ENCODE data around the gene MARCKSL1. TPM values are rescaled to one million over a fixed set of nuclear protein-coding genes. Genes with fewer than 3 reads are reported as not detected.

Gene MARCKSL1, protein sequence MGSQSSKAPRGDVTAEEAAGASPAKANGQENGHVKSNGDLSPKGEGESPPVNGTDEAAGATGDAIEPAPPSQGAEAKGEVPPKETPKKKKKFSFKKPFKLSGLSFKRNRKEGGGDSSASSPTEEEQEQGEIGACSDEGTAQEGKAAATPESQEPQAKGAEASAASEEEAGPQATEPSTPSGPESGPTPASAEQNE
- total RNA-seq: 15.8 and 19.0 TPM in 2 replicates

DNA sequence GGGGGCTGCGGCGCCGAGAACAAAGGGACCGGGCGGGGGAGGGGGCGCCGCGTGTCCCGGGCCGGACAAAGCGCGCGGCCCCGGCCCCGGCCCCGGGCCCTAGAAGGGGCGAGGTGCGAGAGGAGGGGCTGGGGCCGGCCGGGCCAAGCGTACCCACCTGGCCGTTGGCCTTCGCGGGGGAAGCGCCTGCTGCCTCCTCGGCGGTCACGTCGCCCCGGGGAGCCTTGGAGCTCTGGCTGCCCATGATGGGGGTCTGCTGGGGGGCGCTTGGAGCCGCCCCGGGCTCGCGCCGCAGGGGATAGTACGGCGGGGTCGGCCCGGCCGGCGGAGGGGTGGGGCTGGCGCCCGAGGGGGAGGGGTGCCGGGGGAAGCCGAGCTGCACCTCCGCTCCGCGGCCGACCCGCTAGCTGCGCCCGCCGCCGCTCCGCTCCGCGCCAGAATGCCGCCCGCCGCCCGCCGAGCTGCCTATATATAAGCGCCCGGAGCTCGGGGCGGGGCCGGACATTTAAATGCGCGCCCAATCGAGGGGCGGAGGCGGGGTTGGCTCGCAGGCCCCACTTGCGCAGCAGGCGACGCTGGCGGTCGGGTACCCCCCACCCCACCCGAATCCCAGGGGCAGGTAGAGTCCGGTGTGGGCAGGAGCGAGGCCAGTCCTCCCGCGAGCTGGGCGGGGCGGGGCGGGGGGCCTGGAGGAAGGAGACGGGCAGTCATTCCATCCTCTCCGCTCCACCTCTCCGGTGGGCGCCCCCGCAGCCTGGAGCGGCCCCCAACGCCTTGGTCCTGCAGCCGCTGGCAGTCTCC, at the start of gene MARCKSL1:
Gene MARCKSL1, minus strand, starts transcription at position 444 of the 801 bp plus-strand sequence. Its CDS starts 200 bp downstream, at position 244.

DNA sequence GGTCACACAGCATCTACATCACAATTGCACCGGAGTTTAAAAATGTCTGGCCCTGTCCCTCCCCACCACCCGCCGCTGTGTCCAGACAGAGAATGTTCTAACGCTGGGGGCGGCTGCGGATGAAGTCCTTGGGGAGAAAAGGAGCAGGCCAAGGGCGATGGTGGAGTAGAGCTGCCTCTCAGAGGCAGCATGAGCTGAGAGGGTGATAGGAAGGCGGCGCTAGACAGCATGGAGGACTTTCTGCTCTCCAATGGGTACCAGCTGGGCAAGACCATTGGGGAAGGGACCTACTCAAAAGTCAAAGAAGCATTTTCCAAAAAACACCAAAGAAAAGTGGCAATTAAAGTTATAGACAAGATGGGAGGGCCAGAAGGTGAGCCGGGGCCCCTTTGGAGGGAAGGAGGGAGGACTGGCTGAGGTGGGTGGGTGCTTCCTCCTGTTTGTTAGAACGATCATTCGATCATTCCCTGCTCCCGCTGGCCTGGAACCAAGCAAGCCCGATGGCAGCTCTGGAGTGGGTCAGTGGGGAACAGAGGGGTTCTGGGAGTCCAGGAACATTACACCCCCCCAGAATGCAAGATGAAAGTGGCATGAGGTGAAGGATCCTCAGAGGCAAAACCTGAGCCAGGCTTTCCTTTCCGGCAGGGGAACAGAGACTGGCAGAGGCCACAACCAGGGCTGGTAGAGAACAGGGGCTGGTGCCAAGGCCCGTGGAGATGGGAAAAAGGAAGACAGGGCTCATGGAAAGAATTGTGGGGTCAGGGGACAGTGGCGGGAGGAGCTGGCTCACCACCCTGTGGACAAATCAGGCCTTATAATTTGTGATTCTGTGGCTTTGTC, 26.7 kb upstream of the MARCKSL1 start, which contains the start of the genes FAM229A and TSSK3:
Gene FAM229A, minus strand, starts transcription at position 12 of the 840 bp plus-strand sequence. CDS start 394 bp downstream, outside the sequence.
Gene TSSK3, plus strand, starts transcription at position 66 of the 840 bp plus-strand sequence. Its CDS starts 163 bp downstream, at position 229.

DNA sequence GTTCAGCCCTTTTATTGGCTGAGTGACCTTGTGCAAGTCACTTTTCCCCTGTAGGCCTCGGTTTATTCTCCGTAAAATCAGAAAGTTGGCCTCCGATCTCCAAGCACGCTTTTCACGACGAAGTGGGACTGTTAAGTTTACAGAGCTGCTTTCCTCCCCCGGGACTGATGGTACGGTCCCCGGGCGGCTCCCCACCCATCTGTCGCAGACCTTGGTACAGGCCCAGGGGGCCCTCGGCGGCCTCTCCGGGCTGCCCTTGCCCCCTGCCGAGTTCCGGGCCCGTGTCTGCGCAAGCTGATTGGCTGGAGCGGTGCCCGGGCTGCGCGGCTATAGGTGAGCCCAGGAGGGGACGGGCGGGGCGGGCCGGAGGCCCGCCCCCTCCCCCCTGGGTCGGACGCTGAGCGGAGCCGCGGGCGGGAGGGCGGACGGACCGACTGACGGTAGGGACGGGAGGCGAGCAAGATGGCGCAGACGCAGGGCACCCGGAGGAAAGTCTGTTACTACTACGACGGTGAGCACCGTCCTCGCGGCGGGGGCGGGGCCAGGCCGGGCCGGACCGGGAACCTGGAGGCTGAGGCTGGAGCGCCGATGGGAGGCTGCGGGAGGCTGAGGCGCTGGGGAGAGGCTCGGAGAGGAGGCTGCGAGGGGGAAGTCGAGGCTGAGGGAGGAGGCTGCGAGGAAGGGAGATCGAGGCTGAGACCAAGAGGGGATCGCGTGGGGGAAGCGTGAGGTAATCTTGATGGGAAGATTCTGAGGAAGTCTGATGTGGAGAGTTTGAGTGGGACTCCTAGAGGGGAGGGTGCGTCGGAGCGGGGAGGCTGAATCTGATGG, 44.1 kb downstream of the MARCKSL1 start, which contains the start of gene HDAC1:
Gene HDAC1, plus strand, starts transcription at position 376 of the 831 bp plus-strand sequence. Its CDS starts 87 bp downstream, at position 463.

Other genes starting within 250 kb of the MARCKSL1 start
- 20.2 and 24.3 TPM in 2 replicates for gene KPNA6, start 228.2 kb downstream of the MARCKSL1 start, total RNA-seq
- 60.1 and 72.3 TPM in 2 replicates for gene TXLNA, start 156.6 kb downstream of the MARCKSL1 start, total RNA-seq
- 16.1 and 19.5 TPM in 2 replicates for gene CCDC28B, start 135.6 kb downstream of the MARCKSL1 start, total RNA-seq
- gene IQCC, start 130.6 kb downstream of the MARCKSL1 start, total RNA-seq: 0.69 and 1.6 TPM in 2 replicates
- not detected in 2 replicates for gene DCDC2B, start 127.1 kb downstream of the MARCKSL1 start, total RNA-seq
- 15.4 and 17.7 TPM in 2 replicates for gene TMEM234, start 113.9 kb downstream of the MARCKSL1 start, total RNA-seq
- 352 and 375 TPM in 2 replicates for gene EIF3I, start 113.8 kb downstream of the MARCKSL1 start, total RNA-seq
- gene FAM167B, start 89.0 kb downstream of the MARCKSL1 start, total RNA-seq: 0.34 and 0.47 TPM in 2 replicates
- 0.16 TPM in 1 of 2 replicates, not detected in the other for gene LCK, start 85.0 kb downstream of the MARCKSL1 start, total RNA-seq
- 82.8 and 94.3 TPM in 2 replicates for gene HDAC1, start 44.1 kb downstream of the MARCKSL1 start, total RNA-seq
- 0.95 and 1.5 TPM in 2 replicates for gene FAM229A, start 26.3 kb upstream of the MARCKSL1 start, total RNA-seq
- 0.63 and 0.86 TPM in 2 replicates for gene TSSK3, start 26.3 kb upstream of the MARCKSL1 start, total RNA-seq
- gene BSDC1, start 58.2 kb upstream of the MARCKSL1 start, total RNA-seq: 50.3 and 51.9 TPM in 2 replicates
- gene ZBTB8B, start 128.8 kb upstream of the MARCKSL1 start, total RNA-seq: under 0.01 TPM in 2 replicates
- 4.7 and 7.0 TPM in 2 replicates for gene ZBTB8A, start 203.2 kb upstream of the MARCKSL1 start, total RNA-seq